AG09319 (cell line): ENCODE results near the gene GPM6B.
A peak's percentile ranks its signal among the peaks of the same experiment; 100 is the strongest.

ENCODE experiments used
- DNase-seq: peaks from one replicate; pipeline ENCODE4 v3.0.0-alpha.2; 2010; ENCODE audit warnings: low read depth; ENCODE audit errors: extremely low read depth
- CTCF ChIP-seq: IDR thresholded peaks from 2 replicates; pipeline ENCODE4 v1.5.1; 2011; ENCODE audit warnings: low read depth, mild to moderate bottlenecking, inconsistent platforms, low read length, moderate library complexity

Gene GPM6B

GRCh38 chrX:13750204-13750603 lies 66.7 kb downstream of the GPM6B start:
- TF ChIP-seq CTCF = peak; percentile 62
- no peak for DNase-seq

GRCh38 chrX:13748486-13748885 lies 68.4 kb downstream of the GPM6B start:
- no peak for TF ChIP-seq CTCF
- DNase-seq = no peak

GRCh38 chrX:13747836-13748235 lies 69.1 kb downstream of the GPM6B start:
- DNase-seq = peak; percentile 54
- peak; percentile 69 for TF ChIP-seq CTCF

GRCh38 chrX:13742397-13743176 lies 74.3 kb downstream of the GPM6B start:
- DNase-seq = no peak
- no peak for TF ChIP-seq CTCF

GRCh38 chrX:13741695-13742094 lies 75.2 kb downstream of the GPM6B start:
- no peak for TF ChIP-seq CTCF

GRCh38 chrX:13734278-13735172 lies 82.4 kb downstream of the GPM6B start, which contains the start of the genes OFD1 and TRAPPC2:
Gene OFD1, plus strand, starts transcription at chrX:13734748. Its CDS starts 324 bp downstream, at chrX:13735072.
Gene TRAPPC2, minus strand, starts transcription at chrX:13734620. Its CDS starts 14,657 bp downstream, at chrX:13719963.
- no peak for TF ChIP-seq CTCF
- peak; percentile 89 for DNase-seq

More at GRCh38 chrX:13741695-13742094, 75.2 kb downstream of the GPM6B start:
- no peak for DNase-seq

GRCh38 chrX:13733506-13733905 lies 83.4 kb downstream of the GPM6B start:
- DNase-seq = no peak

More at GRCh38 chrX:13733506-13733905, 83.4 kb downstream of the GPM6B start:
- TF ChIP-seq CTCF = no peak
